ENCODE results near the gene INMT.

INMT gene

GRCh38 chr7:30800785-30801252, 48.9 kb downstream of the INMT start:
- Histone ChIP-seq H3K4me3 (no peak overlapping the region), H3K27ac (peak overlapping the region in 4 of 21 experiments; percentile 13 to 69 (median 40))

GRCh38 chr7:30802812-30803211, 50.9 kb downstream of the INMT start:
- H3K4me3 ChIP-seq = no peak overlapping the region
- H3K27ac ChIP-seq = no peak overlapping the region

- peak overlapping the region in 3 of 21 experiments; percentile 12 to 25 (median 20) for H3K27ac ChIP-seq
- no peak overlapping the region for H3K4me3 ChIP-seq
Measured at GRCh38 chr7:30804078-30804661, 52.2 kb downstream of the INMT start.

DNA sequence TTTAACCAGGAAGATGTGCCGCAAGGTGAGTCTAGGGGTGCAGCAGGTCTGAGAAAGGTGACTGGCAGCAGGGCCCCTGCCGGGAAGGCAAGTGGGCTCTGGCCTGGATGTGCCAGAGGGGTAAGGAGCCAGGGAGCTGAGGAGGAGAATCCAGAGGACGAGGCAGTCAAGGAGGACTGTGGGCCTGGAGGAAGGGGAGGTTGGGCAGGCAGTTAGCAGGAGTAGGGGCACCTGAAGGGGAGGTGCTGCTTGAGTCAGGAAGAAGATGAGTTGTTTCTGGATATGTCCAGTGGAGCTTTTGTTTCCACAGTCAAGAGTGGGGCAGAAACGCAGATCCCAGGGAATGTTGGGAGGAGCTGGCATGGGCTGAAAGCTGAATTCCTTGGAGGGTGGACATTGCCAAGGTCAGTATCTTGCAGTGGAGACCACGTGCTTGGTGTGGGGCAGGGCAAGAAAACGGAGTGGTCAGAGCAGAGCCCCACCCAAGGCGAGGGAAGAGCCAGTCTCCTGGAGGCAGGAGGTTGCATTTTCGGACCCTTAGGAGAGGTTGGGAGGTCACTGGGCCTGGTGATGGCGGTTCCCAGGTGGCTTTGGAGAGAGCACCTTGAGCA, 53.3 kb downstream of the INMT start:
- Histone ChIP-seq H3K4me3 (no peak overlapping the region), H3K27ac (peak overlapping the region in 2 of 21 experiments; percentile 12 to 20)

GRCh38 chr7:30805931-30806330, 54.0 kb downstream of the INMT start:
- Histone ChIP-seq H3K4me3 (no peak overlapping the region), H3K27ac (no peak overlapping the region)
